GM06990 (cell line): ENCODE data around the gene VILL.

Experiments
- DNase-seq: peaks from one replicate; pipeline ENCODE4 v3.0.0-alpha.2; 2011; ENCODE audit not compliant: insufficient read length; ENCODE audit errors: extremely low read depth
- H3K27me3 ChIP-seq: replicated peaks from 2 replicates; pipeline ENCODE4 v1.6.0; 2011; ENCODE audit warnings: low read length; ENCODE audit not compliant: control insufficient read depth, insufficient read depth
- H3K36me3 ChIP-seq: 2 replicates; pipeline ENCODE4 v1.5.1; 2011; ENCODE audit warnings: low read length; ENCODE audit not compliant: control insufficient read depth, insufficient read depth
- H3K4me3 ChIP-seq: replicated peaks from 2 replicates; pipeline ENCODE4 v1.5.1; 2011; ENCODE audit warnings: low read depth, mild to moderate bottlenecking, control low read depth, low read length
- CTCF ChIP-seq: IDR thresholded peaks from 2 replicates; pipeline ENCODE4 v1.5.1; 2011; ENCODE audit warnings: low read length, control low read depth, mild to moderate bottlenecking, inconsistent platforms; ENCODE audit not compliant: insufficient read depth, poor library complexity, severe bottlenecking

The VILL gene

GRCh38 chr3:37993067-37993455 is 2.5 kb downstream of the VILL start:
- no peak overlapping the region for H3K4me3 ChIP-seq
- H3K36me3 ChIP-seq, result peaks cover 2% of the 10 kb centered on the region
- no peak for DNase-seq
- no peaks in the 10 kb centered on the region for H3K27me3 ChIP-seq
- no peak for TF ChIP-seq CTCF

DNA sequence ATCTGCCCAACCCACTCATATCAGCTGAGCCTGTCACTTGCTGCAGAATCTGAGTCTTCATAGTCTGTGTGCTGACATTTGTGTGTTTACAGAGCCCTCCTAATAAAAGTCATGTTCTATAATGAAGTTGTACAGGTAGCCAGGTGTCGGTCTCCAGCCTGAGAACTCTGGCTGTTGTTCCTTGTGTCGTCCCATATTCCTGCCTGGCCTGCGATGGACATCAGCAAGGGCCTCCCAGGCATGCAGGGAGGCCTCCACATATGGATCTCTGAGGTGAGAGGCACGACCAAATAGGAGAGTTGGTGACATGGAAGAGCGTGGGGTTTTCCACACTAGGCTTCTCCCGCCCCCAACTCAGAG is 2.9 kb downstream of the VILL start:
- H3K36me3 ChIP-seq, result peaks cover 2% of the 10 kb centered on the region
- peak overlapping the region; percentile 77 for H3K4me3 ChIP-seq
- no peaks in the 10 kb centered on the region for H3K27me3 ChIP-seq
- TF ChIP-seq CTCF, result no peak
- no peak for DNase-seq

GRCh38 chr3:37993820-37994638 is 3.4 kb downstream of the VILL start:
- Histone ChIP-seq H3K27me3 (no peaks in the 10 kb centered on the region), H3K36me3 (peaks cover 2% of the 10 kb centered on the region), H3K4me3 (peak overlapping the region; percentile 77)
- no peak for TF ChIP-seq CTCF
- peak; percentile 84 for DNase-seq

DNA sequence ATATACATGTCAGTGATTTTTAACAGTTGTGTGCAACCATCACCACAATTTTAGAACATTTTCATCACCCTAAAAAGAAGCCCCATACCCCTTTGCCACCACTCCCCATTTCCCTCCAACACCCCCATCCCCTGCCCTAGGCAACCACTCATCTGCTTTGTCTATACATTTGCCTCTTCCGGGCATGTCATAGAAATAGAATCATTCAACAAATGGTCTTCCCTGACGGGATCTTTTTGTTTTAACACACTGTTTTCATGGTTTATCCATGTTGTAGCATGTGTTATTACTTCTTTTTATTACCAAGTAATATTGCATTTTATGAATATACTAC is 4.0 kb downstream of the VILL start:
- Histone ChIP-seq H3K4me3 (peak overlapping the region; percentile 77), H3K36me3 (peaks cover 2% of the 10 kb centered on the region), H3K27me3 (no peaks in the 10 kb centered on the region)
- no peak for DNase-seq
- TF ChIP-seq CTCF, result no peak

DNA sequence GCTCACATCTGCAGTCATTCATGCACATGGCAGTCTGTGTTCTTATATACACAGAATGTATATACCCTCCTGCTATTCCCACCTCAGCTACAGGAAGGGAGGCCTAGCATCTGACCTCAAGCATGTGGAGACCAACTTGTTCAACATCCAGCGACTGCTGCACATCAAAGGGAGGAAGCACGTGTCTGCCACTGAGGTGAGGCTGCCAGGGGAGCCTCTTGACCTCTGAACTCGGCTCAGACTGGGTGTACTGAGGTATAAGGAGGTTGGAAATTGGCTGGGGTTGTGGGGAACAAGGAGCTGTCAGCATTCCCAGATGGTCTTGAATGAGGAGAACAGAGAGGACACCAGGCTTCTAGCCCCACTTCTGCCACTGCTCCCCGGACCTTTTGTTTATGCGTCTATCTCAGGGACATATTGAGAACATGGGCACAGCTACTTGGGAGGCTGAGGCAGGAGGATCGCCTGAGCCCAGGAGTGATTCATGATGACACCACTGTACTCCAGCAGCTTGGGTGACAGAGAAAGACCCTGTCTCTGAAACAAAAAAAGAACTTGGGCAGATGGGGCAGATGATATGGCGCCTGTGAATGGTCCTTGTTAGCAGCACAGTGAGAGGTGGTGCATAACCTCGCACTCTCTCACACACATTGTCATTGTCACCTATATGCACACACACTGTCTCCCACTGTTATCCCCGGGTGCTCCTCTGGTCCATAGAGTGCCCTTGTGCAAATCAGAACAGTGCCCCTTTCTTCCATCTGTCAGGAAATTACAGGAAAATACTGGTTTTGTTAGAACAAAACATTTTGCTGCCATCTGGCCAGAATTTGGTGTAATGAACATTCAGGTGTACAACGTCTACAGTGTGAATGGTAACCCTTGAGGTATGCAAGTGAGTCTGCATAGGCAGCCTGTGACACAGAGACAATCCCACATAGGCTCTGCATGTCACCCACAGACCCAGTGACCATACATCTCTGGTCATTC is 5.4 kb downstream of the VILL start:
- no peak for DNase-seq
- no peak for TF ChIP-seq CTCF
- peaks cover 4% of the 10 kb centered on the region for H3K36me3 ChIP-seq
- H3K27me3 ChIP-seq, result no peaks in the 10 kb centered on the region
- H3K4me3 ChIP-seq, result no peak overlapping the region
